BJ (cell line): ENCODE measurements around the gene GPR152. TPM values are rescaled to one million over a fixed set of nuclear protein-coding genes. Genes with fewer than 3 reads are reported as not detected.

Experiments used
- CTCF ChIA-PET: fragments of 350-600 bp; formaldehyde crosslinking; extraction: SDS; loops from one replicate; lab custom pipeline; 2021; ENCODE audit warnings: antibody characterized with exemption, inconsistent platforms; lab: Yijun Ruan, JAX
- POLR2A ChIA-PET: fragments of 300-600 bp; sonication (Branson Sonifier 250); formaldehyde crosslinking; extraction: SDS; loops from one replicate; lab custom pipeline; 2021; ENCODE audit warnings: antibody characterized with exemption; lab: Charles Lee
- DNase-seq: peaks from one replicate; pipeline ENCODE4 v3.0.0-alpha.2; 2011; ENCODE audit warnings: low read depth
- H3K27me3 ChIP-seq: 2 replicates; pipeline ENCODE4 v1.6.0; 2011; ENCODE audit warnings: low read length; ENCODE audit not compliant: control insufficient read depth, insufficient read depth
- H3K36me3 ChIP-seq: 2 replicates; pipeline ENCODE4 v1.5.1; 2011; ENCODE audit warnings: low read length; ENCODE audit not compliant: control insufficient read depth, insufficient read depth
- H3K4me3 ChIP-seq: 2 replicates; pipeline ENCODE4 v1.5.1; 2011; ENCODE audit warnings: low read depth, mild to moderate bottlenecking, control low read depth, low read length
- CTCF ChIP-seq: IDR thresholded peaks from 2 replicates; pipeline ENCODE4 v1.5.1; 2011; ENCODE audit warnings: low read depth, mild to moderate bottlenecking, control low read depth, inconsistent platforms, low read length, moderate library complexity; ENCODE audit not compliant: insufficient read depth
- polyA plus RNA-seq: library from polyadenylated mRNA; depleted of rRNA; stranded (reverse); fragments of >200 nt; gene quantifications from 2 replicates; pipeline ENCODE4 v1.2.3, GENCODE V29; 2011

Gene GPR152
- polyA plus RNA-seq, 1 experiment, result not detected

- POLR2A ChIA-PET, result no interaction called here
- CTCF ChIA-PET, result interaction anchor here (1.4 kb wide), 1 partner anchor 12 kb away, joined by 5 read pairs; the partner anchor contains the start of gene PPP1CA
- no peak for TF ChIP-seq CTCF
- no peak for DNase-seq
- Histone ChIP-seq H3K4me3 (no peak overlapping the region), H3K27me3 (peaks cover 14% of the 10 kb centered on the region), H3K36me3 (no peaks in the 10 kb centered on the region)
These were observed 39.2 kb downstream of the GPR152 start for GRCh38 chr11:67413266-67413849.

GRCh38 chr11:67412495-67413179, 39.9 kb downstream of the GPR152 start:
- ChIA-PET POLR2A (no interaction called here), CTCF (interaction anchor here (0.8 to 1.9 kb wide), 2 partner anchors 11 to 30 kb away, joined by 4 to 5 read pairs; partner anchors contain the start of gene PPP1CA)
- Histone ChIP-seq H3K27me3 (peaks cover 15% of the 10 kb centered on the region), H3K4me3 (no peak overlapping the region), H3K36me3 (no peaks in the 10 kb centered on the region)
- no peak for DNase-seq
- no peak for TF ChIP-seq CTCF

GRCh38 chr11:67411785-67412152, 40.8 kb downstream of the GPR152 start:
- no peaks in the 10 kb centered on the region for H3K36me3 ChIP-seq
- ChIA-PET POLR2A (no interaction called here), CTCF (interaction anchor here (1.9 kb wide), 1 partner anchor 30 kb away, joined by 5 read pairs; no protein-coding TSS in a partner anchor)
- no peak for TF ChIP-seq CTCF
- no peak overlapping the region for H3K4me3 ChIP-seq
- H3K27me3 ChIP-seq, result peaks cover 17% of the 10 kb centered on the region
- DNase-seq, result no peak

GRCh38 chr11:67410984-67411784, 41.3 kb downstream of the GPR152 start:
- POLR2A ChIA-PET, result no interaction called here
- Histone ChIP-seq H3K27me3 (peaks cover 17% of the 10 kb centered on the region), H3K36me3 (no peaks in the 10 kb centered on the region), H3K4me3 (no peak overlapping the region)
- no peak for DNase-seq
- TF ChIP-seq CTCF, result no peak
- CTCF ChIA-PET, result interaction anchor here (1.9 kb wide), 1 partner anchor 29 kb away, joined by 5 read pairs; no protein-coding TSS in a partner anchor

GRCh38 chr11:67410369-67410831, 42.1 kb downstream of the GPR152 start:
- Histone ChIP-seq H3K4me3 (no peak overlapping the region), H3K36me3 (no peaks in the 10 kb centered on the region), H3K27me3 (peaks cover 17% of the 10 kb centered on the region)
- ChIA-PET CTCF (no interaction called here), POLR2A (no interaction called here)
- DNase-seq, result no peak
- TF ChIP-seq CTCF, result no peak
